GM19099 (cell line): Measurements from ENCODE around the gene MAPKAPK2.

Experiments used
- POLR2A ChIP-seq: IDR thresholded peaks from 3 replicates; pipeline ENCODE4 v1.6.1; 2011; ENCODE audit warnings: low read depth; ENCODE audit not compliant: insufficient read length; ENCODE audit errors: extremely low read depth

Gene MAPKAPK2

GRCh38 chr1:206655471-206655882 is 29.2 kb upstream of the MAPKAPK2 start:
- no peak for TF ChIP-seq POLR2A

- no peak for TF ChIP-seq POLR2A
Measured at GRCh38 chr1:206656936-206657335, 27.8 kb upstream of the MAPKAPK2 start.

GRCh38 chr1:206657751-206658150 is 27.0 kb upstream of the MAPKAPK2 start:
- no peak for TF ChIP-seq POLR2A

- TF ChIP-seq POLR2A, result no peak
Measured at GRCh38 chr1:206658264-206658980, 26.3 kb upstream of the MAPKAPK2 start.

GRCh38 chr1:206658981-206659273 is 25.8 kb upstream of the MAPKAPK2 start:
- no peak for TF ChIP-seq POLR2A

- no peak for TF ChIP-seq POLR2A
Measured at GRCh38 chr1:206660136-206660535, 24.6 kb upstream of the MAPKAPK2 start.

- no peak for TF ChIP-seq POLR2A
Measured at GRCh38 chr1:206661161-206661820, 23.4 kb upstream of the MAPKAPK2 start.

GRCh38 chr1:206662396-206663092 is 22.2 kb upstream of the MAPKAPK2 start:
- no peak for TF ChIP-seq POLR2A

- no peak for TF ChIP-seq POLR2A
Measured at GRCh38 chr1:206663362-206663761, 21.3 kb upstream of the MAPKAPK2 start.

- TF ChIP-seq POLR2A, result no peak
Measured at GRCh38 chr1:206663832-206664652, 20.7 kb upstream of the MAPKAPK2 start.

GRCh38 chr1:206664740-206665139 is 20.0 kb upstream of the MAPKAPK2 start:
- no peak for TF ChIP-seq POLR2A

GRCh38 chr1:206666031-206666561 is 18.6 kb upstream of the MAPKAPK2 start:
- no peak for TF ChIP-seq POLR2A

- no peak for TF ChIP-seq POLR2A
Measured at GRCh38 chr1:206666954-206667665, 17.6 kb upstream of the MAPKAPK2 start.

- TF ChIP-seq POLR2A, result no peak
Measured at GRCh38 chr1:206668351-206668750, 16.4 kb upstream of the MAPKAPK2 start.
